HL-60/S4 treated with phorbol 12-myristate 13-acetate at 8.2 ng/mL for 4 days and 3 days (cell line): Measurements from ENCODE around the gene PRDM16.

Experiments used
- in situ Hi-C: fragments of 300-500 bp; cut with MboI; formaldehyde crosslinking; loops from 2 replicates; pipeline ENCODE4 v1.15.0; 2022; ENCODE audit warnings: low sequenced_read_pairs

PRDM16 gene

GRCh38 chr1:3174487-3175247, 105.7 kb downstream of the PRDM16 start:
- in situ Hi-C loops: no loop called here

- in situ Hi-C loops: no loop called here
These were observed 106.5 kb downstream of the PRDM16 start for GRCh38 chr1:3175486-3175885.

GRCh38 chr1:3176028-3176427, 107.0 kb downstream of the PRDM16 start:
- in situ Hi-C loops: no loop called here

GRCh38 chr1:3176820-3177219, 107.8 kb downstream of the PRDM16 start:
- in situ Hi-C loops: no loop called here

GRCh38 chr1:3178279-3178678, 109.3 kb downstream of the PRDM16 start:
- in situ Hi-C loops: no loop called here

- in situ Hi-C loops: no loop called here
These were observed 110.5 kb downstream of the PRDM16 start for GRCh38 chr1:3179471-3179870.

GRCh38 chr1:3180915-3181314, 111.9 kb downstream of the PRDM16 start:
- in situ Hi-C loops: no loop called here

GRCh38 chr1:3181956-3182355, 113.0 kb downstream of the PRDM16 start:
- in situ Hi-C loops: no loop called here

- in situ Hi-C loops: no loop called here
These were observed 114.4 kb downstream of the PRDM16 start for GRCh38 chr1:3183411-3183810.

GRCh38 chr1:3183813-3184212, 114.8 kb downstream of the PRDM16 start:
- in situ Hi-C loops: no loop called here

- in situ Hi-C loops: no loop called here
These were observed 115.7 kb downstream of the PRDM16 start for GRCh38 chr1:3184666-3185065.

GRCh38 chr1:3185896-3186525, 117.0 kb downstream of the PRDM16 start:
- in situ Hi-C loops: no loop called here

GRCh38 chr1:3186526-3186921, 117.5 kb downstream of the PRDM16 start:
- in situ Hi-C loops: no loop called here

- in situ Hi-C loops: no loop called here
These were observed 118.6 kb downstream of the PRDM16 start for GRCh38 chr1:3187415-3188149.

GRCh38 chr1:3188150-3188971, 119.4 kb downstream of the PRDM16 start:
- in situ Hi-C loops: no loop called here

GRCh38 chr1:3190256-3191041, 121.4 kb downstream of the PRDM16 start:
- in situ Hi-C loops: no loop called here

GRCh38 chr1:3192361-3192760, 123.4 kb downstream of the PRDM16 start:
- in situ Hi-C loops: no loop called here

GRCh38 chr1:3192825-3193224, 123.8 kb downstream of the PRDM16 start:
- in situ Hi-C loops: no loop called here

- in situ Hi-C loops: no loop called here
These were observed 124.8 kb downstream of the PRDM16 start for GRCh38 chr1:3193811-3194210.

GRCh38 chr1:3194760-3195479, 125.9 kb downstream of the PRDM16 start:
- in situ Hi-C loops: no loop called here
